Stimulated activated CD4-positive, alpha-beta T cell treated with anti-CD3 and anti-CD28 coated beads, Interleukin-15, amount 100 ng/mL, for 1 hour (primary cell): ENCODE results near the gene SPOCK1.

Experiments
- DNase-seq, 2 donors: peaks; one replicate each; pipeline ENCODE4 v3.0.0-alpha.2; 2020; ENCODE audit warnings: low read depth in 1 of 2, low spot score in 1 of 2

Gene SPOCK1

GRCh38 chr5:137333475-137333874 lies 165.7 kb downstream of the SPOCK1 start:
- DNase-seq = no peak

- no peak for DNase-seq
These were observed 166.8 kb downstream of the SPOCK1 start for GRCh38 chr5:137332296-137332695.

- DNase-seq = no peak
These were observed 169.4 kb downstream of the SPOCK1 start for GRCh38 chr5:137329586-137330296.

- no peak for DNase-seq
These were observed 170.1 kb downstream of the SPOCK1 start for GRCh38 chr5:137328991-137329390.

DNA sequence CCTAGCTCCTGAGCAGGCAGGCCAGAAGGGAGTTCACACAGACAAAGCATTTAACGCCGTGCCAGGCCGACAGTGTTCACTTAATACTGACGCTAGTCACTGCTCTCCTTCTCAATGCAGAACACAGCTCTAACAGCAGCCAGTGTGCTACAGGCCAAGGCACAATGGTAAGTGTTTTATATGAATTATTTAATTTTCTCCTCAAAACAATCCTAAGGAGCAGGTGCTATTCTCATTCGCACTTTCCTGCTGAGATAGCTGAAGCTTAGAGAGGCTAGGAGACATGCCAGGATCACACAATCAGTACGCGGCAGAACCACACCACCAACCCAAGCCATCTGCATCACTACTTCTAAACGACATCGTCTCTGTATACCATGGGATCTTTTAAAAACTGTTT lies 170.7 kb downstream of the SPOCK1 start:
- no peak for DNase-seq

DNA sequence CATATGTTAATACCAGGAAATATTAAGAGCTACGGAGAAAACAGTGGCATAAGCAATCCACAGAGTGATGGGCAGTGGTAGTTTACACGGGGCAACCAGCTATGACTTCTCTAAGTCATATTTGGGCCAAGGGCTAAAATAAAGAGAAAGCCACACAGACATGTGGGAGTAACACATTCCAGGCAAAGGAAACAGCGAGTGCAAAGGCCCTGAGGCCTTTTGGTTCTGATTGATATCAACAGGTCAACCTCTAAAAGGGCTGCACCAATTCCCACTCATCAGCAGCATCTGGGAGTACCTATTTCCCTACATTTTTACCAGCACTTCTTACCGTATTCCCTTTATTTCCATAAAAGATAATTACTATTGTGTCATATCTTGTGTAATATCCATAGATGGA lies 173.4 kb downstream of the SPOCK1 start:
- no peak for DNase-seq

- no peak for DNase-seq
These were observed 178.8 kb downstream of the SPOCK1 start for GRCh38 chr5:137320056-137321045.

GRCh38 chr5:137318027-137318426 lies 181.1 kb downstream of the SPOCK1 start:
- DNase-seq = no peak

GRCh38 chr5:137316346-137316736 lies 182.8 kb downstream of the SPOCK1 start:
- DNase-seq = no peak

- DNase-seq = no peak
These were observed 183.4 kb downstream of the SPOCK1 start for GRCh38 chr5:137315534-137316345.

GRCh38 chr5:137315109-137315508 lies 184.0 kb downstream of the SPOCK1 start:
- no peak for DNase-seq

DNA sequence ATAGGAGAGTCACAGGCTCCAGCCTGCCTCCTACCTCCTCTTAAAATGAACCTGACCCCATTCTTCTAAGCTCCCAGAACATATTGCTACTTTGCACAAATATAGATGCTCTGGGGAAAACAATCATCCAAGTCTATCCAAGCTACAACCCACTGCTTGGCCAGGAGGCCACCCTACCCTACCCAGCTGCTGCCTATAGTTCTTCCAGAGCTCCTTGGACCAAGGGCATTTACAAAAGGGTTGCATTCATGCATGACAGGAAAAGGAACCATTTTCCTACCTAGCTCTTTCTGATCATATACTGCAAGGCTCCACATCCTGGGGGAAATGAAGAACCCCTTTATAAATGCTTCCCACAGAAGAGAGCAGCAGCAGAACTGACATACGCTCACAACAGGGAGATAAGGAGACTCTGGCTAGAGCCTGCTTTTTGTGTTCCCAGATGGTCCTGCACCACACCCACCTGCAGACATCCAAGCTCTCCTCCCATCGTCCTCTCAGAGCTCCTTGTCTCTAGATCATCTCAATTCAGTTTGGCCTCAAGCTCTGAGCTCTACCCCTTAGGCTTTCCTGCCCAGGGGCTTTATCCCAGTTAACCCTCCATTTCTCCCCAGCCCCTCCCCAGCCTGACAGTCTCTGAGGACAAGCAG lies 185.5 kb downstream of the SPOCK1 start:
- DNase-seq = no peak

- no peak for DNase-seq
These were observed 187.1 kb downstream of the SPOCK1 start for GRCh38 chr5:137312011-137312410.

GRCh38 chr5:137310051-137310730 lies 188.9 kb downstream of the SPOCK1 start:
- DNase-seq = no peak

DNA sequence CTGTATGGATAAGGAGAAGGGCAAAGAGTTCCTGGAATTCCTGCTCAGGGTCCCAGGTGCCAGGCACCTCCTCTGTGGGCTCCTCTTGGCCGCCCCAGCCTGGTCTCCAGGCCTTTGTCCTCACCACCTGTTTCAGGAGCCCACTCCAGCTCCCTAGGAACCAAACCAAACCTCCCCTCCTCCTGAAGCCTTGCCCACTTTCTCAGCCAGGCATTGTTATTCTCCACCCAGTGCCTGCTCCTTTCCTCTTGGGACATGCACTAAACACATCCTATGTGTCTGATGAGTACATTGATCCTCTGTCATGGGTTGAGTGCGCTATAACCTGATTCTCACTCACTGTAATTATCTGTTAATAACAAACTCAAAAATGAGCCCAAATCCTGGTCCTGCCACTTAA lies 189.8 kb downstream of the SPOCK1 start:
- DNase-seq = no peak

GRCh38 chr5:137308311-137308710 lies 190.8 kb downstream of the SPOCK1 start:
- no peak for DNase-seq

GRCh38 chr5:137306903-137307302 lies 192.2 kb downstream of the SPOCK1 start:
- no peak for DNase-seq

DNA sequence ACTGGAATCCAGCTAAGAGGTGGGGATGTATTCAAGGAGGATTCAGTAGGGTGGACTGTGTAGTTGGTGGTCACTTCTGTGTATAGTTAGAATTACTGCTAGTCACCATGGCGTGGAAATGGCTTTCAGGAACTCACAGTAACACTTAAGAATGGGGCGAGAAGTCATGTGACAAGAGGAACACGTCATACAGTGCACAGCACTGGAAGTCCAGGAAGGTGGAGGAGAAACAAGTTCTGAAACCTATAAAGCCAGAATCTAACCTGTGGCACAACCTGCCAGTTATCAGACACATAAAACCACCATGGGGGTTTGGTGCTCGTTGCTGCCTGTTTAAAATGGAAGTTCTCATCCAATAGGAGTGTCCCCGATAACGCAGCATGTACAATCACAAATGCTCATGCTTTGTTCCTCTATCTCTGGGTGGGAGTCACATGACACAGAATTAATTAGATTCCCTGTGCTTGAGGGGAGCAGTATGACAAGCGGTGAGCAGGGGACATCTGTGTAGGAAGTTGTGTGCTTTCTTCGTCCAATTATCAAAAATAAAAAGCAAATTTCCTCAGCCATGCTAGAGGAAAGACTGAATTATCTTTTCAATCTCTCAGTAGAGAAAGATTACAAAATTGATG lies 193.0 kb downstream of the SPOCK1 start:
- no peak for DNase-seq

GRCh38 chr5:137304226-137304874 lies 194.8 kb downstream of the SPOCK1 start:
- no peak for DNase-seq
